B cell (primary cell): ENCODE data around the gene ULK4. TPM values are rescaled to one million over a fixed set of nuclear protein-coding genes. Genes with fewer than 3 reads are reported as not detected.

Experiments used
- ATAC-seq: fragments of 200-7000 bp; cut with Tn5 transposase; one replicate; pipeline ENCODE4 v1.10.0; 2021; ENCODE audit warnings: low read depth, mild to moderate bottlenecking, moderate number of reproducible peaks, moderate library complexity
- CTCF ChIA-PET: fragments of 350-600 bp; sonication (Branson Sonifier 250); formaldehyde crosslinking; loops from one replicate; lab custom pipeline; 2021; ENCODE audit warnings: antibody characterized with exemption, inconsistent platforms; lab: Charles Lee
- POLR2A ChIA-PET: fragments of 350-600 bp; sonication (Branson Sonifier 250); formaldehyde crosslinking; loops from one replicate; lab custom pipeline; 2021; ENCODE audit warnings: antibody characterized with exemption; lab: Charles Lee
- DNase-seq: peaks from one replicate; pipeline ENCODE4 v3.0.0; 2013
- H2AFZ ChIP-seq: 2 replicates; pipeline ENCODE4 v1.6.1; 2012; ENCODE audit warnings: mild to moderate bottlenecking, low read depth, low read length; ENCODE audit not compliant: insufficient read depth, poor library complexity, severe bottlenecking
- H3K27ac ChIP-seq, 2 donors: 1 replicate in 1 of 2; 2 replicates in 1 of 2; pipeline ENCODE4 v1.5.1; 2012 to 2013; ENCODE audit warnings: low read length in 2 of 2, mild to moderate bottlenecking in 2 of 2, moderate library complexity in 1 of 2
- H3K27me3 ChIP-seq, 4 experiments: fragments of 200-600 bp in 1 of 4; sonication (generic) in 1 of 4; replicated peaks in 1 of 4; 1 replicate in 2 of 4; 2 replicates in 2 of 4; pipeline versions ENCODE4 v1.6.1 to v1.7.0; 2013 to 2016; ENCODE audit warnings: low read length in 3 of 4, mild to moderate bottlenecking in 2 of 4, mixed read lengths in 1 of 4, moderate library complexity in 1 of 4; ENCODE audit not compliant: insufficient read depth in 4 of 4, control insufficient read depth in 3 of 4; ENCODE audit errors: control extremely low read depth in 1 of 4
- H3K36me3 ChIP-seq, 2 experiments: replicated peaks in 1 of 2; 1 replicate in 1 of 2; 2 replicates in 1 of 2; pipeline versions ENCODE4 v1.6.1 to v1.7.1; 2013; ENCODE audit warnings: low read length in 1 of 2; ENCODE audit not compliant: insufficient read depth in 2 of 2, control insufficient read depth in 1 of 2; ENCODE audit errors: control extremely low read depth in 1 of 2, extremely low read depth in 1 of 2
- H3K4me1 ChIP-seq, 2 donors: fragments of 200-600 bp in 1 of 2; sonication (generic) in 1 of 2; 1 replicate in 1 of 2; 2 replicates in 1 of 2; pipeline versions ENCODE4 v1.5.1 to v1.6.1; 2013 to 2017; ENCODE audit warnings: low read length in 2 of 2; ENCODE audit not compliant: control insufficient read depth in 2 of 2, insufficient read depth in 2 of 2
- H3K4me2 ChIP-seq: replicated peaks from 2 replicates; pipeline ENCODE3; 2012; ENCODE audit warnings: mild to moderate bottlenecking, low read depth, low read length; ENCODE audit not compliant: poor library complexity, severe bottlenecking
- H3K4me3 ChIP-seq, 5 experiments: fragments of 200-600 bp in 1 of 5; sonication (generic) in 1 of 5; 1 replicate in 3 of 5; 2 replicates in 2 of 5; pipeline versions ENCODE4 v1.5.1 to v1.7.0; 2011 to 2016; ENCODE audit warnings: low read length in 4 of 5, mild to moderate bottlenecking in 4 of 5, low read depth in 2 of 5, control low read depth in 1 of 5, moderate library complexity in 1 of 5; ENCODE audit not compliant: insufficient read depth in 1 of 5; ENCODE audit errors: control extremely low read depth in 1 of 5, extremely low read depth in 1 of 5
- H3K79me2 ChIP-seq: fragments of 200-600 bp; sonication (generic); one replicate; pipeline ENCODE4 v1.6.0; 2016; ENCODE audit warnings: low read length; ENCODE audit not compliant: control insufficient read depth, insufficient read depth
- H3K9ac ChIP-seq: fragments of 200-600 bp; sonication (generic); 2 replicates; pipeline ENCODE4 v1.6.1; 2017; ENCODE audit warnings: mild to moderate bottlenecking, low read length, moderate library complexity
- H3K9me3 ChIP-seq, 3 donors: one replicate each; pipeline versions ENCODE4 v1.6.1 to v1.7.1; 2013; ENCODE audit warnings: low read length in 2 of 3; ENCODE audit not compliant: control insufficient read depth in 2 of 3, insufficient read depth in 1 of 3; ENCODE audit errors: control extremely low read depth in 1 of 3
- H4K20me1 ChIP-seq: 2 replicates; pipeline ENCODE4 v1.6.0; 2012; ENCODE audit warnings: mild to moderate bottlenecking, low read length; ENCODE audit not compliant: insufficient read depth, control insufficient read depth, poor library complexity, severe bottlenecking
- H3K27ac Mint-ChIP-seq: one replicate; pipeline ENCODE4 v1.8.0; 2021; ENCODE audit warnings: mixed read lengths
- H3K27me3 Mint-ChIP-seq: one replicate; pipeline ENCODE4 v1.8.0; 2021; ENCODE audit warnings: mixed read lengths
- H3K4me1 Mint-ChIP-seq: one replicate; pipeline ENCODE4 v1.8.0; 2021; ENCODE audit warnings: mixed read lengths
- H3K4me3 Mint-ChIP-seq: one replicate; pipeline ENCODE4 v1.8.0; 2021; ENCODE audit warnings: mixed read lengths
- H3K9me3 Mint-ChIP-seq: one replicate; pipeline ENCODE4 v1.8.0; 2022; ENCODE audit warnings: mixed read lengths; ENCODE audit not compliant: insufficient read depth
- CTCF ChIP-seq: fragments of 200-600 bp; IDR thresholded peaks from one replicate; pipeline ENCODE4 v1.8.0; 2022; ENCODE audit warnings: antibody characterized with exemption, mild to moderate bottlenecking
- EZH2 ChIP-seq: IDR thresholded peaks from 2 replicates; pipeline ENCODE4 v1.6.1; 2012; ENCODE audit warnings: borderline replicate concordance, low read depth, mild to moderate bottlenecking, moderate library complexity, low read length; ENCODE audit not compliant: insufficient read depth, poor library complexity, severe bottlenecking
- WGBS: methylation state at CpG from one replicate; pipeline ENCODE4 v1.1.5; 2013; ENCODE audit warnings: missing lambda C conversion rate; ENCODE audit not compliant: insufficient coverage; 5-methylcytosine and 5-hydroxymethylcytosine counted together
- intact Hi-C: fragments of 100-400 bp; cut with micrococcal nuclease; formaldehyde crosslinking; loops from one replicate; pipeline ENCODE4 v1.10.0; 2022
- polyA plus RNA-seq: library from polyadenylated mRNA; depleted of rRNA; stranded (reverse); fragments of >200 nt; gene quantifications from 2 replicates; pipeline ENCODE4 v1.2.3, GENCODE V29; 2012
- total RNA-seq, 2 donors: library from RNA; stranded (reverse); fragments of 120-200 nt in 1 of 2; gene quantifications; 1 replicate in 1 of 2; 2 replicates in 1 of 2; pipeline versions ENCODE4 v1.2.3 to v1.2.4, GENCODE V29; 2013 to 2022

ULK4 gene
- total and polyA plus RNA-seq, 2 donors (not counting 1 experiment from before 2014, with no cell fraction given) = 5.2 to 33.7 TPM

GRCh38 chr3:41898631-41899030, 63.3 kb downstream of the ULK4 start:
- Histone ChIP-seq H2AFZ (no peak overlapping the region), H3K4me1 (no peaks in the 10 kb centered on the region), H3K36me3 (peaks cover 2 to 6% of the 10 kb centered on the region in 2 experiments), H3K27me3 (no peaks in the 10 kb centered on the region), H3K4me3 (no peak overlapping the region), H3K79me2 (no peaks in the 10 kb centered on the region), H4K20me1 (no peaks in the 10 kb centered on the region), H3K9me3 (no peaks in the 10 kb centered on the region), H3K9ac (no peak overlapping the region), H3K27ac (no peak overlapping the region), H3K4me2 (no peak overlapping the region)
- DNase-seq (no peak), ATAC-seq (no peak)
- Mint-ChIP-seq H3K27me3 (no peaks in the 10 kb centered on the region), H3K4me3 (no peak overlapping the region), H3K9me3 (no peaks in the 10 kb centered on the region), H3K27ac (no peak overlapping the region), H3K4me1 (no peaks in the 10 kb centered on the region)
- WGBS = no CpG with 5 or more reads among the region's 2 CpGs
- intact Hi-C loops = no loop called here
- CTCF ChIA-PET = interaction anchor here (1.6 to 8.3 kb wide), 3 partner anchors 174 to 291 kb away, joined by 4 to 97 read pairs (median 97); no protein-coding TSS in a partner anchor
- TF ChIP-seq CTCF = no peak
- no peak for TF ChIP-seq EZH2
- POLR2A ChIA-PET = no interaction called here

GRCh38 chr3:41893977-41894376, 67.9 kb downstream of the ULK4 start:
- ATAC-seq = no peak
- Mint-ChIP-seq H3K27ac (no peak overlapping the region), H3K9me3 (peaks cover 5% of the 10 kb centered on the region), H3K4me3 (no peak overlapping the region), H3K27me3 (no peaks in the 10 kb centered on the region), H3K4me1 (no peaks in the 10 kb centered on the region)
- Histone ChIP-seq H3K9me3 (peaks cover 0 to 12% (median 4%) of the 10 kb centered on the region in 3 donors), H3K27ac (no peak overlapping the region), H3K4me2 (no peak overlapping the region), H3K27me3 (no peaks in the 10 kb centered on the region), H2AFZ (no peak overlapping the region), H4K20me1 (no peaks in the 10 kb centered on the region), H3K4me3 (no peak overlapping the region), H3K4me1 (no peaks in the 10 kb centered on the region), H3K9ac (no peak overlapping the region), H3K36me3 (peaks cover 2% of the 10 kb centered on the region in 2 experiments), H3K79me2 (no peaks in the 10 kb centered on the region)
- POLR2A ChIA-PET = no interaction called here
- TF ChIP-seq EZH2 (no peak), CTCF (peak; percentile 80)
- intact Hi-C loops = loop anchor here (1.0 to 5.0 kb wide), 3 partner anchors 206 to 643 kb away; no protein-coding TSS in a partner anchor
- CTCF ChIA-PET = interaction anchor here (1.0 to 8.3 kb wide), 8 partner anchors 11 to 550 kb away, joined by 3 to 97 read pairs (median 5); no protein-coding TSS in a partner anchor
- peak; percentile 63 for DNase-seq
- no CpG with 5 or more reads among the region's 1 CpG for WGBS
